Testis (tissue), 3 donors: ENCODE results near the gene SIRPG. TPM values are rescaled to one million over a fixed set of nuclear protein-coding genes. Genes with fewer than 3 reads are reported as not detected.
"Not testable (repeated sequence)": the region's sequence is repeated elsewhere in the genome, so short reads cannot be mapped to it uniquely, and the experiment has no call there.

ENCODE experiments used
- DNase-seq: peaks from one replicate; pipeline ENCODE4 v3.0.0-alpha.2; 2019
- H3K27ac ChIP-seq, 2 donors: fragments of 200-600 bp; sonication (generic); one replicate each; pipeline ENCODE4 v1.5.1; 2019
- H3K27me3 ChIP-seq: fragments of 200-600 bp; sonication (generic); one replicate; pipeline ENCODE4 v1.5.1; 2019
- H3K36me3 ChIP-seq: fragments of 200-600 bp; sonication (generic); one replicate; pipeline ENCODE4 v1.5.1; 2017; ENCODE audit warnings: low read depth; ENCODE audit errors: missing control alignments
- H3K4me1 ChIP-seq: fragments of 200-600 bp; sonication (generic); one replicate; pipeline ENCODE4 v1.5.1; 2019
- H3K4me3 ChIP-seq, 2 donors: fragments of 200-600 bp; sonication (generic); one replicate each; pipeline ENCODE4 v1.5.1; 2017 to 2019
- H3K9me3 ChIP-seq: fragments of 200-600 bp; sonication (generic); one replicate; pipeline ENCODE4 v1.5.1; 2017
- CTCF ChIP-seq, 3 experiments: fragments of 450-650 bp in 2 of 3; fragments of 200-600 bp in 1 of 3; sonication (generic) in 1 of 3; IDR thresholded peaks; one replicate each; pipeline ENCODE4 v1.5.1; 2016 to 2019; ENCODE audit warnings: antibody characterized with exemption in 3 of 3, mild to moderate bottlenecking in 2 of 3, moderate library complexity in 1 of 3
- POLR2A ChIP-seq: fragments of 450-650 bp; IDR thresholded peaks from one replicate; pipeline ENCODE4 v1.6.1; 2017; ENCODE audit warnings: antibody characterized with exemption, mild to moderate bottlenecking, moderate library complexity
- whole genome bisulfite sequencing, 2 donors: methylation state at CpG; one replicate each; pipeline ENCODE4 v1.1.5; 2018; 5-methylcytosine and 5-hydroxymethylcytosine counted together
- intact Hi-C: fragments of 100-400 bp; cut with DNase I; formaldehyde crosslinking; loops from one replicate; pipeline ENCODE4 v1.15.1; 2023; ENCODE audit warnings: low total_unique reads
- polyA plus RNA-seq: library from polyadenylated mRNA; stranded (reverse); fragments of 350-450 nt; fragmentation: Illumina TruSeq; extraction: RNeasy Lipid Tissue Mini Kit (QIAGEN cat#74804); gene quantifications from one replicate; pipeline ENCODE4 v1.2.3, GENCODE V29; 2014; ENCODE audit warnings: low read depth, low replicate concordance; ENCODE audit not compliant: insufficient read depth
- total RNA-seq, 2 donors: library from RNA; depleted of rRNA; stranded (reverse); fragments of >200 nt; gene quantifications; one replicate each; pipeline ENCODE4 v1.2.3, GENCODE V29; 2016

Gene SIRPG
- total and polyA plus RNA-seq, 3 donors from 2014 or later, result 1.1 to 13.9 (median 3.4) TPM

- H3K4me1 ChIP-seq, result no peaks in the 10 kb centered on the region
- intact Hi-C loops, result no loop called here
- H3K4me3 ChIP-seq, result no peak overlapping the region
- H3K27me3 ChIP-seq, result no peaks in the 10 kb centered on the region
- H3K36me3 ChIP-seq, result no peaks in the 10 kb centered on the region
- H3K27ac ChIP-seq, result no peak overlapping the region
- H3K9me3 ChIP-seq, result no peaks in the 10 kb centered on the region
- TF ChIP-seq POLR2A (no peak), CTCF (IDR thresholded peaks at IDR 0.05) (no peak)
- 87 to 97% methylated on average over 4 to 8 of the region's 8 CpGs for WGBS, 2 donors
- DNase-seq, result no peak
Observed at GRCh38 chr20:1644101-1644962, 13.2 kb downstream of the SIRPG start.

- H3K9me3 ChIP-seq, H3K36me3 ChIP-seq, H3K4me1 ChIP-seq, DNase-seq, intact Hi-C loops, H3K27ac ChIP-seq, H3K27me3 ChIP-seq, H3K4me3 ChIP-seq: not testable (repeated sequence)
- WGBS, 2 donors, result 87 to 92% methylated on average over 2 of the region's 2 CpGs
Observed at GRCh38 chr20:1638643-1639042, 18.9 kb downstream of the SIRPG start.

GRCh38 chr20:1637755-1638154 is 19.8 kb downstream of the SIRPG start:
- no peak for TF ChIP-seq POLR2A
- no peak overlapping the region for H3K4me3 ChIP-seq
- no peaks in the 10 kb centered on the region for H3K4me1 ChIP-seq
- DNase-seq, result no peak
- H3K27me3 ChIP-seq, result no peaks in the 10 kb centered on the region
- 85% methylated on average over 2 of the region's 2 CpGs for WGBS, 2 donors
- intact Hi-C loops, result no loop called here
- no peak overlapping the region for H3K27ac ChIP-seq
- H3K36me3 ChIP-seq, result no peaks in the 10 kb centered on the region
- no peaks in the 10 kb centered on the region for H3K9me3 ChIP-seq

- no peaks in the 10 kb centered on the region for H3K36me3 ChIP-seq
- DNase-seq, result no peak
- intact Hi-C loops, result no loop called here
- no peak overlapping the region for H3K27ac ChIP-seq
- 65 to 69% methylated on average over 2 of the region's 2 CpGs for WGBS, 2 donors
- no peaks in the 10 kb centered on the region for H3K27me3 ChIP-seq
- H3K9me3 ChIP-seq, result no peaks in the 10 kb centered on the region
- no peaks in the 10 kb centered on the region for H3K4me1 ChIP-seq
- H3K4me3 ChIP-seq, result no peak overlapping the region
- TF ChIP-seq POLR2A (no peak), CTCF (IDR thresholded peaks at IDR 0.05) (no peak)
Observed at GRCh38 chr20:1637226-1637625, 20.4 kb downstream of the SIRPG start.

- Histone ChIP-seq H3K4me3 (no peak overlapping the region), H3K27ac (no peak overlapping the region), H3K4me1 (no peaks in the 10 kb centered on the region), H3K9me3 (no peaks in the 10 kb centered on the region), H3K36me3 (no peaks in the 10 kb centered on the region), H3K27me3 (no peaks in the 10 kb centered on the region)
- TF ChIP-seq CTCF (IDR thresholded peaks at IDR 0.05), result no peak
- no peak for TF ChIP-seq POLR2A
- intact Hi-C loops, result no loop called here
- WGBS, 2 donors, result 68 to 87% methylated on average over 2 of the region's 2 CpGs
- no peak for DNase-seq
Observed at GRCh38 chr20:1636621-1637020, 21.0 kb downstream of the SIRPG start.
